ENCODE results near the gene GART. TPM values are rescaled to one million over a fixed set of nuclear protein-coding genes. Genes with fewer than 3 reads are reported as not detected.
"Not testable (repeated sequence)": the region's sequence is repeated elsewhere in the genome, so short reads cannot be mapped to it uniquely, and the experiment has no call there.

GART gene
- 100 to 1,000 TPM; 223 to 231 TPM for total RNA-seq

DNA sequence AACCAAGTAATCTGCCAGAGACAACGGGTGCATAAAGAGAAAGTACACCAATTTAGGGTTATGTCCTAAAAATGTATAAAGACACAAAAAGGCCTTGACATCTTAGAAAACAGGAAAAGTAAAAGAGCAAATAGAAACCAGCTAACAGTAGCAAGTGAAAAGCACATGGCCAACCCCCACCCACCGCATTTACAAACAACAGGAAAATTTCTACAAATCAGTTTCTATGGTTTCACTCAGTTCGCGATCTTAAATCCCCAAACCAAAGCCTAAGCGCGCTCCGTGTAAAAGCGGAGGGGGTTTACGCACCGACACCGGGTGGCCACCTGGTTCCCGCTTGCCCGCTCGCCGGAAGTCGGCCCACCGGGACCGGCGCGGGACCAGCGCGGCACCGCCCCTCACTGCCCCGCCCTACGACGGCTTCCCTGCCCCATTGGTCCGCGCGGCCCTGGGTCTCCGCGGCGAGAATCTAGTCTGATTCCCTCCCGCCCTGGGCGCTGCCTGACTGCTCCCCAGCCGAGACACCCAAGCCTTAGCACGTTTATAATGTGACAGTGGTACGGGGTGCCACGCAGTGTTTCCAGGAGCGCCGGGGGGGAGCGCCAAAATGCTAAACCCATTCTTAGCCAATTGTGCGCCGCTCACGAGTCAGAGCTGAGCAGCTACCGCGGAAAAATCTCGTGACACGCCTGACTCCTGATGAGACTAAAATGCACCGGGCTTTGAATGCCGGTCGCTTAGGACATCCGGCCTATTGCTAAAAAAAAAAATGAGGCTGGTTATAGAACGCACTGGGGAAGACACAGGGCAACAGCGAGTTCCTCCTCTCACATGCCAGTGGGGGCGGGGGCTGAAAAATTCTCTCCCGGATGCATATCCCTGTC, at the start of gene GART:
Gene GART, minus strand, starts transcription at position 362 of the 884 bp plus-strand sequence. CDS start 2,802 bp downstream, outside the sequence.
- intact Hi-C loops (cut with DNase I, micrococcal nuclease) = loop anchor here (1.0 to 5.0 kb wide), 18 partner anchors 46 to 1810 kb away; partner anchors contain the start of genes DNAJC28 (in 2 of the 2), TMEM50B (in 2 of the 2), ATP5PO (in 1 of the 2) and CFAP298 (in 1 of the 2)
- Mint-ChIP-seq H3K4me3 (peak within 1 kb of the TSS; percentile 85), H3K27ac (peak within 1 kb of the TSS; percentile 98), H3K36me3 (ENCODE audit: low read depth) (peaks cover 58% of the 10 kb centered on the region), H3K4me1 (peaks cover 30% of the 10 kb centered on the region), H3K27me3 (no peaks in the 10 kb centered on the region), H3K9me3 (ENCODE audit: low read depth) (no peaks in the 10 kb centered on the region)
- ChIA-PET CTCF (interaction anchor here (0.7 to 1.5 kb wide), 4 partner anchors 13 to 65 kb away, joined by 3 to 4 read pairs (median 3); no protein-coding TSS in a partner anchor), POLR2A (interaction anchor here (0.6 kb wide), 1 partner anchor 79 kb away, joined by 5 read pairs; no protein-coding TSS in a partner anchor)
- peak; percentile 90 for DNase-seq
- peak; percentile 62 for ATAC-seq

DNA sequence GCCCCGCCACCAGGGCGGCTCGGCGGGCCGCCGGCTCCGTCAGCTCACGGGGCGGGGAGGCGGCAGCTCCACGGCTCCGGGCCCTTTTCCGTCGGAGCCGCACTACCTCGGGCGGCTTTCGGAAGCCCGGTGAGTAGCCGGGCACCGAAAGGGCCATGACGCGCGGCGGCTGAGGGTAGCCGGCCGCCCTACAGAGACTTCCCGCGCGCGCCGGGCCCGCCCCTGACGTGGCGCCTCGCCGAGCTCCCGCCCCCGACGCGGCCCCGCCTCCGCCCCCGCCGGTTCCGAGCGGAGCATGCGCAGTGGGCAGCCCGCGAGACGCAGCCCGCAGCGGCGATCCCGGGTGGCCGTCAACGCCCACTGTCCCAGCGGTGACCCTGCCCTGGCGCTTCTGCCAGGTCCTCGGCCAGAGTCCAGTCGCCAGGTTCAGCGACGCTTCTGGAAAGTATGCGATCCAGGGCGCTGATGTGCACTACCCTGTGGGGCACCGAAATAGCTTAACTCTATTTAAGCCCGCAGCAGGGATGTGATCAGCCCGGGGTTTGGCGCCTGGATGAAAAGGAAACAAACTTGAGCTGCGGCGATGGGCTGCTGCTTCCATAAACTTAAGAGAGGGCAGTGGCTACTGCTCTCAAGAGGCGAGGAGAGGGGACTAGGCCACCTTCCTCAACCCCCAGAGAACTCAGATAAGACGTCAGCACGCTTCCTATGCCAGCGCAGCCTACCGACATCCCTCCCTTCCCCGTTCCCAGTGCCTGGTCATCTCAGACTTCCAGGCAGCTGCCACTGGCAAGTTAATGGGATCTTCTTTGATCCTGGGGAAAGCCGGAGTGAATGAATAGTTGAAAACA, 46.8 kb upstream of the GART start, which contains the start of gene DONSON:
Gene DONSON, minus strand, starts transcription at position 200 of the 851 bp plus-strand sequence. Its CDS starts 43 bp downstream, at position 157.
- peaks cover 19% of the 10 kb centered on the region for H3K36me3 Mint-ChIP-seq (ENCODE audit: low read depth)

DNA sequence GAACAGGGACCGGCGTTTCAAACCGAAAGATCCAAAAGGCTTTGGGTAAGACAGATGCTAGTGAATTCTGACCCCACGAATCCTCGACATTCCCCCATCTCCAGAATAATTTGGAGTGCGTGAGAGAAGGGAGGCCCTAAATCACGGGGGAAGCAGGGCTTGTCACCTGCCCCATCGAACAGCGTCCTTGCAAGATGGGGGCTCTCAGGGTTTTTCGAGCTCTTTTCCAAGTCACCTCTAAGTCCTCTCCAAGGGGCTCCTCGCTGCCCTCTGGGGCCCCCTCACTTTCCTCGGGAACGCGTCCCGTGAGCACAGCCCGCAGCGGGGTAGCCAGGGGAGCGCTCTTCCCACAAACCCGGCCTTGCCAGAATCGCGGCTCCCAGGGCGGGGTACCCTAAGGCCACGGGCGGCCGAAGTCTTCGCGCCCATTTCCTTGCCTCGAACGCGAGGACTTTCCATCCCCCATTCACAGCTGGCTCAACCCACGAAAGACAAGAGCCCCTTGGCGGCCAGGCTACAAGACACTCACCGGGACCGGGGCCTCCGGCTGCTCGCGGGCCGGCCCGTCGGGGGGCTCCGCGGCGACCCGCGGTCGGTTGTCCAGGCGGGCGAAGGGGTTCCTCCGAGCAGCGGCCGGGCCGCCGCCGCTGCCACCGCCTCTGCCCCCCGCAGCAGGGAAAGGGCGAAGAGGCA, 46.0 kb upstream of the GART start:
- peaks cover 19% of the 10 kb centered on the region for H3K4me1 Mint-ChIP-seq
- intact Hi-C loops (cut with DNase I, micrococcal nuclease) = loop anchor here (1.0 to 10.0 kb wide), 10 partner anchors 17 to 356 kb away; partner anchors contain the start of genes CRYZL1 (in 2 of the 2), DNAJC28 (in 1 of the 2), GART (in 1 of the 2) and SON (in 1 of the 2)
- no peaks in the 10 kb centered on the region for H3K9me3 Mint-ChIP-seq (ENCODE audit: low read depth)
- POLR2A ChIA-PET = interaction anchor here (1.0 to 1.3 kb wide), 5 partner anchors 14 to 226 kb away, joined by 3 to 5 read pairs (median 4); partner anchors contain the start of gene TMEM50B
- H3K4me3 Mint-ChIP-seq = peak overlapping the region; percentile 91
- no peaks in the 10 kb centered on the region for H3K27me3 Mint-ChIP-seq
- H3K27ac Mint-ChIP-seq = peak overlapping the region; percentile 75
- ATAC-seq (peak; percentile 30), DNase-seq (peak; percentile 46)
- peaks cover 18% of the 10 kb centered on the region for H3K36me3 Mint-ChIP-seq (ENCODE audit: low read depth)
- CTCF ChIA-PET = interaction anchor here (0.7 to 2.2 kb wide), 9 partner anchors 14 to 96 kb away, joined by 3 to 18 read pairs (median 4); partner anchors contain the start of genes DNAJC28 and SON

More for the DNA sequence above, 46.8 kb upstream of the GART start, which contains the start of gene DONSON:
- Mint-ChIP-seq H3K9me3 (ENCODE audit: low read depth) (no peaks in the 10 kb centered on the region), H3K4me3 (peak within 1 kb of the TSS; percentile 91), H3K27me3 (no peaks in the 10 kb centered on the region), H3K4me1 (peaks cover 19% of the 10 kb centered on the region), H3K27ac (peak within 1 kb of the TSS; percentile 87)
- ATAC-seq = peak; percentile 92
- intact Hi-C loops (cut with DNase I, micrococcal nuclease) = loop anchor here (1.0 to 10.0 kb wide), 10 partner anchors 16 to 356 kb away; partner anchors contain the start of genes CRYZL1 (in 2 of the 2), DNAJC28 (in 1 of the 2), GART (in 1 of the 2) and SON (in 1 of the 2)
- DNase-seq = peak; percentile 93
- ChIA-PET POLR2A (interaction anchor here (1.0 to 1.3 kb wide), 5 partner anchors 15 to 226 kb away, joined by 3 to 5 read pairs (median 4); partner anchors contain the start of gene TMEM50B), CTCF (interaction anchor here (0.5 to 2.2 kb wide), 14 partner anchors 14 to 893 kb away, joined by 3 to 18 read pairs (median 4); partner anchors contain the start of genes DNAJC28, SON and TMEM50B)

DNA sequence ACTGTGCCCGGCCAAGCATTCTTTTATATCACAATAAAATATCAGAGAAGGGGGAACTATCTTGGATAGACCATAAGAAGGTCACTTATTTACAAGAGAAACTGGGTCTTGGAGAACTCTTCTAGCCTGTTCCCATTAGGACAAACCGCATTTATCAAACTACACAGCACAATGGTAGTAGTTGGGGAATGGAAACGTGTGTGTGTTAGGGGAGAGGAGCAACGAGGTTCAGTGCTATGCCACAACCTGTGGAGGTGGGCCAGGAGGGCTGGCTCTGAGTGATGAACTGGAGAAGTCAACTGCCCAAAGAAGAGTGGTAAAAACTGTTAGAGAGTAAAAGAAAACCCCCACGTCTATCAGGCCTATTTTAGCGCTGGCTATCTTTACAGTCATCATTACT, 45.0 kb upstream of the GART start:
- no peaks in the 10 kb centered on the region for H3K27me3 Mint-ChIP-seq
- intact Hi-C loops (cut with DNase I, micrococcal nuclease) = loop anchor here in 1 of 2 experiments (5.0 to 10.0 kb wide), 2 partner anchors 202 to 355 kb away; no protein-coding TSS in a partner anchor
- peak overlapping the region; percentile 0 for H3K27ac Mint-ChIP-seq
- ChIA-PET CTCF (interaction anchor here (1.0 kb wide), 1 partner anchor 32 kb away, joined by 3 read pairs; no protein-coding TSS in a partner anchor), POLR2A (no interaction called here)
- DNase-seq = no peak
- no peaks in the 10 kb centered on the region for H3K9me3 Mint-ChIP-seq (ENCODE audit: low read depth)
- H3K36me3 Mint-ChIP-seq (ENCODE audit: low read depth) = peaks cover 27% of the 10 kb centered on the region
- peaks cover 19% of the 10 kb centered on the region for H3K4me1 Mint-ChIP-seq
- peak overlapping the region; percentile 45 for H3K4me3 Mint-ChIP-seq
- ATAC-seq = no peak

DNA sequence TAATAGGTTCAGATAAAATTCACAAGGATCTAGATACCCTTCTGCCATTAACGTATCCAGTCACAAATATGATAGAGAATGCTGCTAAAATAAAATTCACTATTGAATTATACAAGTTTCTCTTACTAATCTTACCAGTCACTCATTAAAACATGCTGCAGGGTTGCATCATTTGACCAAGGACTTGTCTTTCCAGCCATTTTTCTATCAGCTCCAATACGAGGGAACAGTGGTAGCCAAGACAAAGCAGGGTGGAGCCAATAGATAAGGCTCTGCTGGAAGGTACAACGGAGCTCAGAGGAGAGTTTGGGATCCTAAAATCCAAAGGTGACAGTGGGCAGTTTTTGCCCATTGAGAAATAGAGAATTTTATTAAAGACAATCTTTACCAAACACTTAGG, 42.5 kb upstream of the GART start:
- ChIA-PET POLR2A (no interaction called here), CTCF (no interaction called here)
- H3K4me1 Mint-ChIP-seq = peaks cover 20% of the 10 kb centered on the region
- no peak for DNase-seq
- H3K27ac Mint-ChIP-seq = no peak overlapping the region
- intact Hi-C loops (cut with DNase I, micrococcal nuclease) = loop anchor here in 1 of 2 experiments (10.0 kb wide), 1 partner anchor 200 kb away; no protein-coding TSS in a partner anchor
- ATAC-seq = no peak
- peaks cover 33% of the 10 kb centered on the region for H3K36me3 Mint-ChIP-seq (ENCODE audit: low read depth)
- H3K4me3 Mint-ChIP-seq = no peak overlapping the region
- H3K27me3 Mint-ChIP-seq = no peaks in the 10 kb centered on the region
- H3K9me3 Mint-ChIP-seq (ENCODE audit: low read depth) = no peaks in the 10 kb centered on the region

DNA sequence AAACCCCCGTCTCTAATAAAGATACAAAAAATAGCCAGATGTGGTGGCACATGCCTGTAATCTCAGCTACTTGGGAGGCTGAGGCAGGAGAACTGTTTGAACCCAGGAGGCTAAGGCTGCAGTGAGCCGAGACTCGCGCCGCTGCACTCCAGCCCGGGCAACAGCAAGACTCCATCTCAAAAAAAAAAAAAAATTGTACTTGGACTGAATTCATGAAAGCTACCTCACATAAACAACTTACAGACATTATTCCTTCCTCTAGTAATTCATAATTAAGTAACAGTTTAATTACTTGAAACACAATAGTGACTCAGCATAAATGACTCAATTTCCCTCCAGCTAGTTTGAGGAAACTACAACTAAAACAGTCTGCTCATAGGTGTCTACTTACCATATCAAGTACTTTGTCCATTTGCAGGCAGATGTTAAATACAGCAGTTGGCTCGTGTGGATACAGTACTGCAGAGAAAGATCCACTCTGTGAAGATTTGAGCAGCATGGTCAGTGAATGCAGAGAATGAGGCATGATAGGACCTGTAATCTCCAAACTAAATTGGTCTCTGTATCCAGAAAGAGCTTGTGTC, 37.1 kb upstream of the GART start:
- no peaks in the 10 kb centered on the region for H3K27me3 Mint-ChIP-seq
- no peak for DNase-seq
- no peak overlapping the region for H3K4me3 Mint-ChIP-seq
- peak; percentile 55 for ATAC-seq
- POLR2A ChIA-PET = interaction anchor here (0.6 kb wide), 1 partner anchor 28 kb away, joined by 3 read pairs; no protein-coding TSS in a partner anchor
- H3K9me3 Mint-ChIP-seq (ENCODE audit: low read depth) = no peaks in the 10 kb centered on the region
- peaks cover 43% of the 10 kb centered on the region for H3K36me3 Mint-ChIP-seq (ENCODE audit: low read depth)
- intact Hi-C loops (cut with DNase I, micrococcal nuclease) = no loop called here
- CTCF ChIA-PET = interaction anchor here (0.9 kb wide), 1 partner anchor 9 kb away, joined by 3 read pairs; no protein-coding TSS in a partner anchor
- peaks cover 13% of the 10 kb centered on the region for H3K4me1 Mint-ChIP-seq
- peak overlapping the region; percentile 77 for H3K27ac Mint-ChIP-seq

DNA sequence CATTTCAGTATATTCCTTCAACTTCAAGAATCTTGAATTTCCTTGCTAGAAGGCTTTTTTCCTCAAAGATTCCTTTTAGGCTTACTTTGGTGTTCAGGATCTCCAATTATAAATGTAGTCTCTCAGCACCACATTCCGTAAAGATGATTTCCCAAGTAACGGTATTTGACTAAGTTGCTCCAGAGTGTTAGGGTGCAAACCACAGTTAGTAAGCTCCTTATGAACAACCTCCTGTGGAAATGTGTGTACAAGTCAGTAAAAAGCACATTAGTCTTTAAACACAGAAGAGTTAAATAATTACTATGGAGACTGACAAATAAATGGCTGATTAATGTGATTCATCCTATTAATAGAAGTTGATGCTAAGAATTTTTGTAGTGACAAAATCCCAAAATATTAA, 36.3 kb upstream of the GART start:
- Mint-ChIP-seq H3K9me3 (ENCODE audit: low read depth) (no peaks in the 10 kb centered on the region), H3K27me3 (no peaks in the 10 kb centered on the region), H3K4me3 (no peak overlapping the region), H3K36me3 (ENCODE audit: low read depth) (peaks cover 47% of the 10 kb centered on the region), H3K27ac (peak overlapping the region; percentile 77), H3K4me1 (peaks cover 13% of the 10 kb centered on the region)
- no peak for ATAC-seq
- ChIA-PET CTCF (interaction anchor here (0.9 kb wide), 1 partner anchor 8 kb away, joined by 3 read pairs; no protein-coding TSS in a partner anchor), POLR2A (interaction anchor here (0.6 to 1.0 kb wide), 2 partner anchors 8 to 98 kb away, joined by 3 read pairs; no protein-coding TSS in a partner anchor)
- intact Hi-C loops (cut with DNase I, micrococcal nuclease) = no loop called here
- no peak for DNase-seq

DNA sequence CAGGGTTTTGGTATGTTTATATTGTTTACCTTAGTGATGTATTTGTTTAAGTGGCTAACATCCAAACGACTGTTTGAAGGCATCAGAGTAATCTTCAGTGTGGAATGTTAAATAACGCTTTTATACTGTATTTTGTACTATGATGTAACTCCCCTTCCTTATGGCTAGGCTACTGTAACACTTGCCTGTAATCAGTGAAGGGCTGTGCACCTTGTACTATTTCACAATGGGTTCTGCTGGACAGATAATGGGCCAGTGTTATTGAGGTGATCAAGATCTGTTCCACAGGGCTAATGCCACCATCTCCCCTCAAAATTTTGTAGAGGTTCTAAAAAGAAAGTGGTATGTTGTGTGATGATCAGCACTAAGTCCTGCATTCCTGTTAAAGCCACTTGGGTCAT, 34.8 kb upstream of the GART start:
- CTCF ChIA-PET = interaction anchor here (0.8 kb wide), 1 partner anchor 29 kb away, joined by 3 read pairs; no protein-coding TSS in a partner anchor
- POLR2A ChIA-PET; H3K9me3 Mint-ChIP-seq (ENCODE audit: low read depth); H3K4me3 Mint-ChIP-seq; intact Hi-C loops (cut with DNase I, micrococcal nuclease); H3K27me3 Mint-ChIP-seq; ATAC-seq; DNase-seq; H3K27ac Mint-ChIP-seq: not testable (repeated sequence)
- Mint-ChIP-seq H3K36me3 (ENCODE audit: low read depth) (peaks cover 45% of the 10 kb centered on the region), H3K4me1 (peaks cover 14% of the 10 kb centered on the region)

DNA sequence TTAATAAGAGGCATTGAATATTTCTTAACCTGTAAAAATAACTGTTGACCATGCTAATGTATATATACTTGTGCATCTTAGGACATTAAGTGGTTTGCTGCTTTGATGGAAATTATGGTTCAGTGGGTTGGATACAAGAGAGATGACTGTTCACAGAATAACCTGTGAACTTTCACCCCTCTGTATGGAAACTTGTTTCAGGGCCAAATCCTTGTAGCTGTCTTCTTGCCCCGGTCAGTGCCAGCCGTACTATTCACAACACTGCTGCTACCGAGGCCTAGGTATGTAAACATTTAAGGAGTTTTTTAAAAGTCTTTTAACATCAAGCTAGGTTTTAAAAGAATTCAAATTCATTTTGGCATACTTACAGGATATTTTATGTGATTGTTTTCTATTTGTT, 30.4 kb upstream of the GART start:
- DNase-seq = no peak
- H3K27ac Mint-ChIP-seq = no peak overlapping the region
- peaks cover 14% of the 10 kb centered on the region for H3K4me1 Mint-ChIP-seq
- H3K9me3 Mint-ChIP-seq (ENCODE audit: low read depth) = no peaks in the 10 kb centered on the region
- H3K36me3 Mint-ChIP-seq (ENCODE audit: low read depth) = peaks cover 48% of the 10 kb centered on the region
- no peaks in the 10 kb centered on the region for H3K27me3 Mint-ChIP-seq
- no peak overlapping the region for H3K4me3 Mint-ChIP-seq
- ChIA-PET CTCF (interaction anchor here (0.6 to 4.6 kb wide), 8 partner anchors 11 to 790 kb away, joined by 3 to 20 read pairs (median 4); no protein-coding TSS in a partner anchor), POLR2A (interaction anchor here (1.5 kb wide), 1 partner anchor 16 kb away, joined by 3 read pairs; the partner anchor contains the start of gene DONSON)
- intact Hi-C loops (cut with DNase I, micrococcal nuclease) = no loop called here
- ATAC-seq = no peak
